ENCODE data around the gene PLCE1. TPM values are rescaled to one million over a fixed set of nuclear protein-coding genes. Genes with fewer than 3 reads are reported as not detected.

The PLCE1 gene
- total and polyA plus RNA-seq, 2 of the 13 experiments (the other 11 are each of a cell fraction or from before 2014, with no cell fraction given), result 0.04 TPM; not detected in 1

DNA sequence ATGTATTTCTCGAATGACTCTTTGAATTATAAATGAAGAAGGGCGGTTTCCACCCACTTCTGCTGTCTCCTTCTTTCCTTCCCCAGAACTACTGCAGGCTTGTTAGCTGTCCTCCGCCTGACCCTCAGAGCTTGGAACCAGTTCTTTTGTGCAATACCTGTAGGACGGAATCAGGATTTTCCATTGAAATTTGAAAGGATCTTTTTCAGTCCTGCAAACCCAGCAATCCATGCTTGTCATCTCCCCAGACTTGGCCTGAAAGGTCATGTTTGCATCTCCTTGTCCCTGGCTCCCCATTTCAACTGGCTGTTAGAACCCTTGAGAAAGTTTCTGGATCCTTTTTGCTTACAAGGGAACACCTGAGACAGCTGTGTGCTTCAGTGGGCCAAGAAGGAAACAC lies 47.5 kb downstream of the PLCE1 start:
- H2AFZ ChIP-seq (ENCODE audit: low read length), result no peak overlapping the region
- no peaks in the 10 kb centered on the region for H3K36me3 ChIP-seq (replicated peaks in 1 of 2; ENCODE audit: control insufficient read depth in 1 of 2, insufficient read depth in 2 of 2, low read length in 2 of 2)
- FAIRE-seq (no peak), DNase-seq (ENCODE audit: low spot score) (no peak), ATAC-seq (no peak)
- intact Hi-C loops (cut with micrococcal nuclease; ENCODE audit: unreplicated experiment), result no loop called here
- H3K79me2 ChIP-seq (ENCODE audit: insufficient read depth, low read length), result no peaks in the 10 kb centered on the region
- no peak overlapping the region for H3K4me2 ChIP-seq (ENCODE audit: low read depth, low read length)
- no peaks in the 10 kb centered on the region for H3K9me3 ChIP-seq (ENCODE audit: low read length)
- no peak for TF ChIP-seq FOXP1 (IDR thresholded peaks at IDR 0.05)
- no peak for TF ChIP-seq FOXP1 (CRISPR knock-in tag; IDR thresholded peaks at IDR 0.05)
- no peak for TF ChIP-seq NBN (conservative IDR thresholded peaks at IDR 0.05)
- TF ChIP-seq ZNF101 (CRISPR knock-in tag; IDR thresholded peaks at IDR 0.05; ENCODE audit: borderline replicate concordance, low read depth), result no peak
- TF ChIP-seq, protein P1, sequence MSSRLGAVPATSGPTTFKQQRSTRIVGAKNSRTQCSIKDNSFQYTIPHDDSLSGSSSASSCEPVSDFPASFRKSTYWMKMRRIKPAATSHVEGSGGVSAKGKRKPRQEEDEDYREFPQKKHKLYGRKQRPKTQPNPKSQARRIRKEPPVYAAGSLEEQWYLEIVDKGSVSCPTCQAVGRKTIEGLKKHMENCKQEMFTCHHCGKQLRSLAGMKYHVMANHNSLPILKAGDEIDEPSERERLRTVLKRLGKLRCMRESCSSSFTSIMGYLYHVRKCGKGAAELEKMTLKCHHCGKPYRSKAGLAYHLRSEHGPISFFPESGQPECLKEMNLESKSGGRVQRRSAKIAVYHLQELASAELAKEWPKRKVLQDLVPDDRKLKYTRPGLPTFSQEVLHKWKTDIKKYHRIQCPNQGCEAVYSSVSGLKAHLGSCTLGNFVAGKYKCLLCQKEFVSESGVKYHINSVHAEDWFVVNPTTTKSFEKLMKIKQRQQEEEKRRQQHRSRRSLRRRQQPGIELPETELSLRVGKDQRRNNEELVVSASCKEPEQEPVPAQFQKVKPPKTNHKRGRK (CRISPR knock-in tag; IDR thresholded peaks at IDR 0.05), result no peak
- TF ChIP-seq AHR (CRISPR knock-in tag; IDR thresholded peaks at IDR 0.05), result no peak
- no peak for TF ChIP-seq SMC3 (IDR thresholded peaks at IDR 0.05; ENCODE audit: low read length)
- TF ChIP-seq ZNF879 (CRISPR knock-in tag; IDR thresholded peaks at IDR 0.05), result no peak
- no peak for TF ChIP-seq ZNF451 (CRISPR knock-in tag; IDR thresholded peaks at IDR 0.05)
- in situ Hi-C loops (cut with HindIII; ENCODE audit: extremely low pct_ligation_motif_present, low pct_unique_long_range_greater_than_20kb), result no loop called here
- H3K9ac ChIP-seq (ENCODE audit: insufficient read depth, low read depth, low read length), result no peak overlapping the region
- no peaks in the 10 kb centered on the region for H3K4me1 ChIP-seq (ENCODE audit: insufficient read depth, low read length)
- ChIA-PET POLR2A (no interaction called here), CTCF (ENCODE audit: low intra/inter-chr PET ratio, low total read pairs) (no interaction called here)
- no peaks in the 10 kb centered on the region for H3K27me3 ChIP-seq (ENCODE audit: control insufficient read depth in 1 of 2, insufficient read depth in 2 of 2, low read length in 2 of 2)
- no peak overlapping the region for H3K4me3 ChIP-seq (replicated peaks in 1 of 3; ENCODE audit: insufficient read depth in 1 of 3, low read depth in 2 of 3, low read length in 3 of 3)
- H4K20me1 ChIP-seq (ENCODE audit: insufficient read depth, low read length), result no peaks in the 10 kb centered on the region
- 59% methylated on average over 4 of the region's 4 CpGs for WGBS (ENCODE audit: low lambda C conversion rate)
- H3K27ac ChIP-seq (ENCODE audit: extremely low read length, insufficient read depth, low read length), result no peak overlapping the region
- no TSS peak for BruUV-seq (replicated peaks)
